Lower leg skin (tissue), 3 donors: ENCODE data around the gene MOSPD3.

Experiments
- CTCF ChIP-seq, 3 donors: fragments of 450-650 bp; IDR thresholded peaks; one replicate each; pipeline ENCODE4 v1.5.1; 2016; ENCODE audit warnings: antibody characterized with exemption in 3 of 3, mild to moderate bottlenecking in 3 of 3, moderate library complexity in 2 of 3
- POLR2A ChIP-seq, 2 donors: fragments of 450-650 bp; IDR thresholded peaks; one replicate each; pipeline ENCODE4 v1.6.1; 2016 to 2017; ENCODE audit warnings: antibody characterized with exemption in 2 of 2, mild to moderate bottlenecking in 1 of 2, moderate library complexity in 1 of 2

GRCh38 chr7:100575746-100576383 lies 36.5 kb upstream of the MOSPD3 start:
- TF ChIP-seq CTCF (IDR thresholded peaks at IDR 0.05) = no peak
- TF ChIP-seq POLR2A (IDR thresholded peaks at IDR 0.05) = no peak
